GM18505 (cell line): ENCODE data around the gene RFPL4AL1.
"Not testable (repeated sequence)": the region's sequence is repeated elsewhere in the genome, so short reads cannot be mapped to it uniquely, and the experiment has no call there.

Experiments used
- ATAC-seq: cut with Tn5 transposase; IDR thresholded peaks from one replicate; pipeline ENCODE4 v1.9.1; 2021; ENCODE audit not compliant: unreplicated experiment
- POLR2A ChIP-seq: IDR thresholded peaks from 4 replicates; pipeline ENCODE4 v1.6.1; 2011; ENCODE audit warnings: borderline replicate concordance; ENCODE audit not compliant: insufficient read depth, insufficient read length; ENCODE audit errors: extremely low read depth

RFPL4AL1 gene

GRCh38 chr19:55768818-55769217 lies at the start of gene RFPL4AL1:
Gene RFPL4AL1, plus strand, starts transcription at chr19:55769118. Its CDS starts 2,687 bp downstream, at chr19:55771805.
- ATAC-seq: not testable (repeated sequence)

- no peak for TF ChIP-seq POLR2A
- no peak for ATAC-seq
Measured at GRCh38 chr19:55720214-55720746, 48.6 kb upstream of the RFPL4AL1 start.

DNA sequence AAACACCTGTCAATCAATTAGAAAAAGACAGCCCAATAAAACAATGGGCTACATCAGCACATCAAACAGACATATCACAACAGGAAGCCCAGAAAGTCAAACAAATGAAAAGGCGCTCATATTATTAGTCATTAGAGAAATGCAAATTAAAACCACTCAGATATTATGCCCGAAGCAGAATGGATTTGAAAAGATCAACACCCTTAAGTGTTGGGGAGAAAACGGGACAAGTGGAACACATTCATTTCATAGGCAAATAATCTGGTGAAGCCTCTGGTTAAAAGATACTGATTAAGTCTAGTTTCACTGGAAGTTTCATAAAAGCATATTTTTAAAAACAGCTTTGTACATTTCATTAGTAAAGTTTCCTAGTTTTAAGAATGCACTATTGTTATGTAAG lies 48.1 kb upstream of the RFPL4AL1 start:
- no peak for TF ChIP-seq POLR2A
- ATAC-seq: no peak

DNA sequence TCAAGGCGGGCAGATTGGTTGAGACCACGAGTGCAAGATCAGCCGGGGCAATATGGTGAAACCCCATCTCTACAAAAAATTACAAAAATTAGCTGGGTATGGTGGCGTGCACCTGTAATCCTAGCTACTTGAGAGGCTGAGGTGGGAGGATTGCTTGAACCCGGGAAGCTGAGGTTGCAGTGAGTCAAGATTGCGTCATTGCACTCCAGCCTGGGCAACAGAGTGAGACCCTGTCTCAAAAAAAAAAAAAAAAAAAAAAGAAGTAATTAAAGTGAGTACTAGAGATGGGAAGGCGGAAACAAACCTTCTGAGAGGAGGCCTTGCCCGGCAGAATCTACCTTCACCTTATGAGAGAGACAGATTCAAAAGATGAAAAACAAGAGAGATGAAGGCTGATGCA lies 45.4 kb upstream of the RFPL4AL1 start:
- ATAC-seq: no peak
- no peak for TF ChIP-seq POLR2A

GRCh38 chr19:55730378-55730777 lies 38.5 kb upstream of the RFPL4AL1 start:
- not testable (repeated sequence) for ATAC-seq

GRCh38 chr19:55738302-55738701 lies 30.6 kb upstream of the RFPL4AL1 start, which contains the start of gene NLRP9:
Gene NLRP9, minus strand, starts transcription at chr19:55738402. Its CDS starts 28 bp downstream, at chr19:55738374.
- no peak for ATAC-seq
- TF ChIP-seq POLR2A: no peak

DNA sequence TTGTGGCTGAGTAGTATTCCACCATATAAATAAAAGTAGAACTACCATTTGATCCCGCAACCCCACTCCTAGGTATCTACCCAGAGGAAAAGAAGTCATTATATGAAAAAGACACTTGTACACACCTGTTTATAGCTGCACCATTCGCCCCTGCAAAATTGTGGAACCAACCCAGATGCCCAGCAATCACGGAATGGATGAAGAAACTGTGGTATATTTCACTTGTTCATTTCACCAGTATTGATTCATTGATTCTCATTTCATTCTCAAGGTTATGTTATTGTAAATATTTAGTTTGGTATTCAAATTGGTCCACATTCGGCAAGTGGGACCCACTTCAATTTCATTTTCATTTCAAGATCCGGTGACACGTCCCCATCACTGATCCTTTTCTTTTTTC lies 18.2 kb upstream of the RFPL4AL1 start:
- ATAC-seq: no peak
- TF ChIP-seq POLR2A: no peak

DNA sequence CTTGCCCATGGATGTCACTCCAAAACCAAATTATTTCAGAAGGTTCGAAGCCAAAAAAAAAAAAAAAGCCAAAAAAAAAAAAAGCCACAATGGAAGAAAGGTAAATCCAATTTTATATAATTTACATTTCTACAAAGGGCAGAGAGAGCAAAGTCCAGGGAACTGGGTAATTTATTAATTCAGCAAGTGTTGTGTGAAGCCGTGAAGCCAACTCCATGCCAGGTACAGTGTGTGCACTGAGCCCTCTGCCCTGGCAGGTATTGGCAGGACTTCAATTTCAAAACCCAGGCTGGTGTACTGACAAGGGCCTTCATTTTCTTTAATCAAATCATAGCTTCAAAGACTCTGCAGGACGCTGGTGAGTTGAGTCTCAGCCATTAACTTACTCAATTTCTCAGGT lies 15.5 kb upstream of the RFPL4AL1 start:
- TF ChIP-seq POLR2A: no peak
- no peak for ATAC-seq

- not testable (repeated sequence) for ATAC-seq
Measured at GRCh38 chr19:55756808-55757207, 12.1 kb upstream of the RFPL4AL1 start.

GRCh38 chr19:55758797-55759196 lies 10.1 kb upstream of the RFPL4AL1 start, which contains the start of gene RFPL4A:
Gene RFPL4A, plus strand, starts transcription at chr19:55759097. Its CDS starts 2,704 bp downstream, at chr19:55761801.
- ATAC-seq: not testable (repeated sequence)

GRCh38 chr19:55766466-55766865 lies 2.5 kb upstream of the RFPL4AL1 start:
- TF ChIP-seq POLR2A: no peak
- ATAC-seq: no peak

DNA sequence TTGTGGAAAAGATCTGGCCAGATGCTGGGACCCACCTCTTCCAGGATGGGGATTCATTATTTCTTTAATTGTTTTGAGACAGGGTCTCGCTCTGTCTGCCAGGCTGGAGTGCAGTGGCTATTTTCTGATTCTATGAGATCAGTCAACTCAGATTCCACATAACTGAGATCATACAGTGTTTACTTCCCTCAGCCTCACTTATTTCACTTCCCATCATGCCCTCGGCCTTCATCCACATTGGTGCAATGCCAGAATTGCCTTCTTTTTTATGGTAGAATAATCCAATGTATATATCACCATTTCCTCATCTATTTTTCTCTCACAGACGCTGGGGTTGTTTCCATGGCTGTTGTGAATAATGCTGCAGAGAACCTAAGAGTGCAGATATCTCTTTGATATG lies 714 bp downstream of the RFPL4AL1 start:
- ATAC-seq: not testable (repeated sequence)

GRCh38 chr19:55777528-55777927 lies 8.6 kb downstream of the RFPL4AL1 start:
- ATAC-seq: no peak
- TF ChIP-seq POLR2A: no peak

GRCh38 chr19:55778331-55778730 lies 9.4 kb downstream of the RFPL4AL1 start:
- TF ChIP-seq POLR2A: no peak
- ATAC-seq: no peak

DNA sequence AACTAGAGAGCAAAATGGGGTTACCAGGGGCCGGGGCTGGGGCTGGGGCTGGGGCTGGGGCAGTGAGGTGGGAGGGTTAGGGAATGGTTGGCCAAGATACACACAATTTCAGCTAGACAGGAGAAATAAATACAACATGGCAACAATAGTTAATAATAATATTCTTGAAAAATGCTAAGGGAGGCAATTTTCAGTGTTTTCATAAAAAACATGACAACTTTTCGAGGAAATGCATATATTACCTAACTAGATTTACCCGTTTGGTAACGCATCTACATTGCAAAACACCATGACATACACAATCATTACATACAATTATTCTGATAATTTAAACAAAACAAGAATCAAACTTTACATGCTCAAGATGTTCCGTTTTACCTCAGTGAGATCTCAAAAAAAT lies 12.2 kb downstream of the RFPL4AL1 start:
- no peak for ATAC-seq
- TF ChIP-seq POLR2A: no peak
